IMR-90 (cell line): ENCODE measurements around the gene TBC1D10A. TPM values are rescaled to one million over a fixed set of nuclear protein-coding genes. Genes with fewer than 3 reads are reported as not detected.

Experiments used
- ATAC-seq: fragments of 200-7000 bp; cut with Tn5 transposase; 2 replicates; pipeline ENCODE4 v1.9.1; 2020; ENCODE audit warnings: low read depth, mild to moderate bottlenecking, moderate library complexity
- BruUV-seq: library from RNA; stranded (reverse); fragments of 400-500 nt; replicated peaks from 2 replicates; lab custom pipeline; 2021; lab: Mats Ljungman, UMichigan
- CTCF ChIA-PET: fragments of 300-600 bp; formaldehyde crosslinking; extraction: SDS; loops from one replicate; lab custom pipeline; 2021; ENCODE audit warnings: antibody characterized with exemption; lab: Yijun Ruan, JAX
- POLR2A ChIA-PET: fragments of 300-600 bp; sonication (Branson Sonifier 250); formaldehyde crosslinking; loops from one replicate; lab custom pipeline; 2022; ENCODE audit warnings: antibody characterized with exemption; ENCODE audit not compliant: unreplicated experiment; lab: Charles Lee
- DNase-seq: peaks from one replicate; pipeline ENCODE4 v3.0.0; 2013
- H2AFZ ChIP-seq: replicated peaks from 2 replicates; pipeline ENCODE3; 2013; ENCODE audit warnings: low read length, mild to moderate bottlenecking; ENCODE audit not compliant: poor library complexity
- H2AK5ac ChIP-seq: 2 replicates; pipeline ENCODE4 v1.6.1; 2013; ENCODE audit warnings: low read depth, low read length, inconsistent platforms
- H2AK9ac ChIP-seq: replicated peaks from 2 replicates; pipeline ENCODE3; 2013; ENCODE audit warnings: mild to moderate bottlenecking, low read depth, low read length, moderate library complexity; ENCODE audit not compliant: poor library complexity
- H2BK120ac ChIP-seq: 2 replicates; pipeline ENCODE4 v1.6.1; 2013; ENCODE audit warnings: low read depth, low read length, inconsistent platforms
- H2BK15ac ChIP-seq: 3 replicates; pipeline ENCODE4 v1.6.1; 2013; ENCODE audit warnings: low read depth, low read length, inconsistent platforms
- H2BK20ac ChIP-seq: 2 replicates; pipeline ENCODE4 v1.6.1; 2013; ENCODE audit warnings: low read depth, mild to moderate bottlenecking, inconsistent platforms, low read length, moderate library complexity
- H2BK5ac ChIP-seq: 2 replicates; pipeline ENCODE4 v1.6.1; 2013; ENCODE audit warnings: mild to moderate bottlenecking, low read depth, low read length, inconsistent platforms; ENCODE audit not compliant: poor library complexity, severe bottlenecking
- H3K14ac ChIP-seq: replicated peaks from 2 replicates; pipeline ENCODE4 v1.6.1; 2013; ENCODE audit warnings: low read depth, low read length, inconsistent platforms
- H3K18ac ChIP-seq: 2 replicates; pipeline ENCODE4 v1.6.1; 2013; ENCODE audit warnings: low read depth, low read length, control low read depth
- H3K23ac ChIP-seq: 2 replicates; pipeline ENCODE4 v1.6.1; 2013; ENCODE audit warnings: low read depth, low read length, inconsistent platforms
- H3K27ac ChIP-seq: 2 replicates; pipeline ENCODE4 v1.5.1; 2013; ENCODE audit warnings: mild to moderate bottlenecking, control low read depth, low read length; ENCODE audit not compliant: insufficient read depth
- H3K27me3 ChIP-seq: 2 replicates; pipeline ENCODE4 v1.6.1; 2013; ENCODE audit warnings: low read length; ENCODE audit not compliant: control insufficient read depth, insufficient read depth
- H3K36me3 ChIP-seq: 2 replicates; pipeline ENCODE4 v1.6.1; 2013; ENCODE audit warnings: low read length, mixed read lengths; ENCODE audit not compliant: control insufficient read depth, insufficient read depth
- H3K4ac ChIP-seq: 2 replicates; pipeline ENCODE4 v1.6.1; 2013; ENCODE audit warnings: low read depth, low read length, inconsistent platforms
- H3K4me1 ChIP-seq: 2 replicates; pipeline ENCODE4 v1.6.1; 2013; ENCODE audit warnings: low read length, mixed read lengths; ENCODE audit not compliant: control insufficient read depth, insufficient read depth
- H3K4me2 ChIP-seq: 2 replicates; pipeline ENCODE4 v1.6.1; 2013; ENCODE audit warnings: low read depth, mild to moderate bottlenecking, control low read depth, low read length, moderate library complexity
- H3K4me3 ChIP-seq: 2 replicates; pipeline ENCODE4 v1.5.1; 2013; ENCODE audit warnings: low read depth, mild to moderate bottlenecking, control low read depth, low read length, moderate library complexity; ENCODE audit not compliant: insufficient read depth
- H3K56ac ChIP-seq: 2 replicates; pipeline ENCODE4 v1.6.1; 2013; ENCODE audit warnings: low read length, inconsistent platforms; ENCODE audit not compliant: insufficient read depth; ENCODE audit errors: extremely low read depth
- H3K79me1 ChIP-seq, 2 experiments: 2 replicates each; pipeline ENCODE4 v1.6.1; 2013; ENCODE audit warnings: low read length in 2 of 2, inconsistent platforms in 1 of 2, low read depth in 1 of 2
- H3K9ac ChIP-seq: 2 replicates; pipeline ENCODE4 v1.6.1; 2013; ENCODE audit warnings: low read depth, low read length, control low read depth
- H3K9me1 ChIP-seq: 2 replicates; pipeline ENCODE4 v1.6.1; 2013; ENCODE audit warnings: low read length, inconsistent platforms; ENCODE audit not compliant: insufficient read depth
- H3K9me3 ChIP-seq: 2 replicates; pipeline ENCODE4 v1.6.1; 2013; ENCODE audit warnings: low read length; ENCODE audit not compliant: control insufficient read depth, insufficient read depth
- H4K20me1 ChIP-seq: 2 replicates; pipeline ENCODE4 v1.6.1; 2013; ENCODE audit warnings: low read length, inconsistent platforms; ENCODE audit not compliant: insufficient read depth
- H4K5ac ChIP-seq: 2 replicates; pipeline ENCODE4 v1.6.1; 2013; ENCODE audit warnings: mild to moderate bottlenecking, low read depth, low read length, control low read depth
- H4K8ac ChIP-seq, 2 experiments: 2 replicates each; pipeline ENCODE4 v1.6.1; 2013; ENCODE audit warnings: low read depth in 2 of 2, low read length in 2 of 2, control low read depth in 1 of 2, inconsistent platforms in 1 of 2
- H4K91ac ChIP-seq: 2 replicates; pipeline ENCODE4 v1.6.1; 2013; ENCODE audit warnings: low read depth, low read length, inconsistent platforms; ENCODE audit not compliant: insufficient read depth
- ELK1 ChIP-seq: fragments of 150-350 bp; IDR thresholded peaks from 2 replicates; pipeline ENCODE4 v1.6.1; 2016; ENCODE audit warnings: low read depth, mild to moderate bottlenecking, low read length, moderate library complexity, borderline replicate concordance
- FOS ChIP-seq: fragments of 150-350 bp; IDR thresholded peaks from 2 replicates; pipeline ENCODE4 v1.6.1; 2016; ENCODE audit warnings: low read depth, low read length
- MXI1 ChIP-seq: IDR thresholded peaks from 2 replicates; pipeline ENCODE4 v1.6.1; 2012; ENCODE audit warnings: low read depth, mild to moderate bottlenecking, low read length, moderate library complexity, borderline replicate concordance
- RAD21 ChIP-seq: IDR thresholded peaks from 2 replicates; pipeline ENCODE4 v1.6.1; 2012; ENCODE audit warnings: low read length, improper control_type of control experiment
- WGBS, 2 experiments: methylation state at CpG; one replicate each; pipeline versions ENCODE4 v1.1.5 to v1.1.7; 2013; ENCODE audit warnings: missing lambda C conversion rate in 2 of 2; ENCODE audit not compliant: insufficient read length in 1 of 2; ENCODE audit errors: extremely low coverage in 2 of 2; 5-methylcytosine and 5-hydroxymethylcytosine counted together
- dilution Hi-C: fragments of 300-500 bp; cut with HindIII; formaldehyde crosslinking; loops from one replicate; pipeline ENCODE4 v1.14.3; 2018; ENCODE audit warnings: low sequenced_read_pairs; ENCODE audit not compliant: unreplicated experiment
- in situ Hi-C: fragments of 300-500 bp; cut with MboI; formaldehyde crosslinking; loops from 3 replicates; pipeline ENCODE4 v1.14.3; 2019; ENCODE audit warnings: low sequenced_read_pairs, inconsistent platforms, mixed read lengths
- intact Hi-C: fragments of 100-400 bp; cut with micrococcal nuclease; formaldehyde crosslinking; loops from 2 replicates; pipeline ENCODE4 v1.10.0; 2022
- polyA plus RNA-seq, 3 experiments: library from polyadenylated mRNA; depleted of rRNA; stranded (reverse); fragments of >200 nt; gene quantifications; 2 replicates each; pipeline ENCODE4 v1.2.3, GENCODE V29; 2012; ENCODE audit warnings: low replicate concordance in 1 of 3
- total RNA-seq: library from RNA; depleted of rRNA; stranded (reverse); fragments of >200 nt; gene quantifications from 2 replicates; pipeline ENCODE4 v1.2.3, GENCODE V29; 2012

TBC1D10A gene
- total and polyA plus RNA-seq, 2 of the 4 experiments (the other 2 are of a cell fraction): 16.3 to 33.1 TPM

- Histone ChIP-seq H3K4me3 (peak overlapping the region; percentile 90), H3K36me3 (peaks cover 42% of the 10 kb centered on the region), H3K4me2 (peak overlapping the region; percentile 84), H3K9ac (peak overlapping the region; percentile 80), H3K27ac (peak overlapping the region; percentile 57), H2BK5ac (no peak overlapping the region), H4K8ac (peak overlapping the region; percentile 47 to 61; a peak in 3 of 4 replicates), H3K4ac (peak overlapping the region; percentile 73), H2AK5ac (peak overlapping the region; percentile 43), H3K9me1 (peaks cover 6% of the 10 kb centered on the region), H2BK15ac (no peak overlapping the region), H3K4me1 (peaks cover 20% of the 10 kb centered on the region; the same call in 1 of the 2 replicates), H3K23ac (peak overlapping the region; percentile 43; the same call in 1 of the 2 replicates), H2AK9ac (peak overlapping the region; percentile 84), H4K20me1 (peaks cover 15% of the 10 kb centered on the region), H3K18ac (no peak overlapping the region), H2BK120ac (no peak overlapping the region), H4K91ac (peak overlapping the region; percentile 35; the same call in 1 of the 2 replicates), H3K9me3 (no peaks in the 10 kb centered on the region), H3K79me1 (peaks cover 0 to 14% of the 10 kb centered on the region in 2 experiments; a peak in 3 of 4 replicates), H2AFZ (peak overlapping the region; percentile 92), H3K27me3 (no peaks in the 10 kb centered on the region), H2BK20ac (no peak overlapping the region), H4K5ac (peak overlapping the region; percentile 4; the same call in 1 of the 2 replicates), H3K14ac (peak overlapping the region; percentile 74), H3K56ac (peak overlapping the region; percentile 38; the same call in 1 of the 2 replicates)
- ATAC-seq (no peak), DNase-seq (no peak)
- in situ Hi-C loops: no loop called here
- CTCF ChIA-PET: interaction anchor here (0.6 to 2.0 kb wide), 12 partner anchors 11 to 184 kb away, joined by 3 to 9 read pairs (median 4); partner anchors contain the start of gene SEC14L2
- 90% methylated on average over 2 of the region's 27 CpGs; no CpG with 5 or more reads in 1 of the 2 experiments for WGBS, 2 experiments
- dilution Hi-C loops: no loop called here
- intact Hi-C loops: loop anchor here (1.0 to 2.0 kb wide), 4 partner anchors 25 to 99 kb away; partner anchors contain the start of genes CCDC157, RNF215, SF3A1 and TBC1D10A
- TF ChIP-seq FOS: no peak
- TF ChIP-seq ELK1: no peak
- no peak for TF ChIP-seq MXI1
- no peak for TF ChIP-seq RAD21
- POLR2A ChIA-PET: interaction anchor here (0.6 to 1.1 kb wide), 2 partner anchors 38 to 99 kb away, joined by 3 to 5 read pairs; partner anchors contain the start of genes RNF215 and TBC1D10A
- BruUV-seq: no TSS peak
Observed at GRCh38 chr22:30288419-30289140, 38.2 kb downstream of the TBC1D10A start.
